Measurements from ENCODE around the gene TRPC4. TPM values are rescaled to one million over a fixed set of nuclear protein-coding genes. Genes with fewer than 3 reads are reported as not detected.
A peak's percentile ranks its signal among the peaks of the same experiment; 100 is the strongest.

The TRPC4 gene
- total RNA-seq (2014; rRNA removed) (0.22 TPM in 1 of 2 replicates, not detected in the other), Bru-seq, nascent RNA (percentile 6 among the genes with signal in this experiment), BruChase-seq, experiment 1, labeled RNA remaining after a 6-hour chase (percentile 3 among the genes with signal in this experiment), BruChase-seq, experiment 2, labeled RNA remaining after a 2-hour chase (percentile 6 among the genes with signal in this experiment)
- long read RNA-seq: 0 reads

DNA sequence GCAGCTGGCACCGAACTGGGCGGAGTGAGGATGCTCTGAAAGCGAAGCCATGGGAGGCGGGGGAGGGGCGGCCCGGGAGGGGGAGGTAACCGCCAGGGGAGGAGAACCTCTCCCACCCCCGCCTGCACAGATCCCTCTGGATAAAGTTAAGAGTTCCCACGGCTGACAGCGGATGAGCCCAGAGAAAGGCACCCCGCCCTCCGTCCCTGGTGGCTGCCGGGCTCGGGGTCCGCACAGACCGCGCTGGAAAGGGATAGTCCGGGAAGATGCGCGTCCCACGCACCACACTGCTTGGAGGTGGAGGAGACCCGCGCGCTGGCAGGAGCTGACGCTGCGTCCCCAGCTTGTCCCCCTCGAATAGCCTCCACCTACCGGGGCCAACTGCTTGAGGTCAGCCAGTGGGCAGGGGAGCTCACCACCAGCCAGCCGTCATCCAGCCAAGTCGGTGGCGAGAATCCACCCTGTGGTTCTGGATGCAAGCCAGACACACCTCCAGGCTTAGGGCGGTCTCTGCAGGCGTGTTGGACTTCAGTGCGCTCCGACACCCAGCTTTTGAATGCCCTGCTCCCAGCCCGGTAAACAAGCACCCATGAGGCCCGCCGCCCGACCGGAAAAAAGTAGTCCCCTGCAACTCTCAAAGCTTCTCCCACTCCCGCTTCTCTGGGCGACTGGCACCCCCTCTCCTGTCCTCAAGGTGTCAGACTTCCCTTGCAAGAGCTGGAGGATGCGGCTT, at the start of gene TRPC4:
Gene TRPC4 (minus strand): TSS at position 17 of the 733 bp plus-strand sequence. CDS start 86,439 bp downstream, outside the sequence.
- H3K9me2 ChIP-seq (replicated peaks; ENCODE audit: low read length): no peaks in the 10 kb centered on the region
- peak within 1 kb of the TSS; percentile 63 for H2AFZ ChIP-seq (ENCODE audit: low read length)
- ATAC-seq (peak; percentile 83), DNase-seq (peak; percentile 54)
- no peaks in the 10 kb centered on the region for H3K79me2 ChIP-seq (ENCODE audit: low read length)
- peaks cover 72% of the 10 kb centered on the region for H3K27me3 ChIP-seq (ENCODE audit: low read length)
- peak within 1 kb of the TSS; percentile 81 for H3K4me2 ChIP-seq (ENCODE audit: low read length)
- peak within 1 kb of the TSS; percentile 62 for H3K4me3 ChIP-seq (ENCODE audit: low read length)
- H3K27ac ChIP-seq (ENCODE audit: low read length): no peak within 1 kb of the TSS
- CTCF ChIA-PET: interaction anchor here (0.5 to 1.4 kb wide), 4 partner anchors 22 to 712 kb away, joined by 3 to 4 read pairs (median 4); no protein-coding TSS in a partner anchor
- no TSS peak for BruUV-seq (replicated peaks)
- no peaks in the 10 kb centered on the region for H3K36me3 ChIP-seq (ENCODE audit: low read depth, low read length)
- no peaks in the 10 kb centered on the region for H3K9me3 ChIP-seq (ENCODE audit: low read length)
- POLR2A ChIA-PET (ENCODE audit: unreplicated experiment): no interaction called here
- TF ChIP-seq, protein P1, sequence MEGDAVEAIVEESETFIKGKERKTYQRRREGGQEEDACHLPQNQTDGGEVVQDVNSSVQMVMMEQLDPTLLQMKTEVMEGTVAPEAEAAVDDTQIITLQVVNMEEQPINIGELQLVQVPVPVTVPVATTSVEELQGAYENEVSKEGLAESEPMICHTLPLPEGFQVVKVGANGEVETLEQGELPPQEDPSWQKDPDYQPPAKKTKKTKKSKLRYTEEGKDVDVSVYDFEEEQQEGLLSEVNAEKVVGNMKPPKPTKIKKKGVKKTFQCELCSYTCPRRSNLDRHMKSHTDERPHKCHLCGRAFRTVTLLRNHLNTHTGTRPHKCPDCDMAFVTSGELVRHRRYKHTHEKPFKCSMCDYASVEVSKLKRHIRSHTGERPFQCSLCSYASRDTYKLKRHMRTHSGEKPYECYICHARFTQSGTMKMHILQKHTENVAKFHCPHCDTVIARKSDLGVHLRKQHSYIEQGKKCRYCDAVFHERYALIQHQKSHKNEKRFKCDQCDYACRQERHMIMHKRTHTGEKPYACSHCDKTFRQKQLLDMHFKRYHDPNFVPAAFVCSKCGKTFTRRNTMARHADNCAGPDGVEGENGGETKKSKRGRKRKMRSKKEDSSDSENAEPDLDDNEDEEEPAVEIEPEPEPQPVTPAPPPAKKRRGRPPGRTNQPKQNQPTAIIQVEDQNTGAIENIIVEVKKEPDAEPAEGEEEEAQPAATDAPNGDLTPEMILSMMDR (conservative IDR thresholded peaks at IDR 0.05; ENCODE audit: low read depth, low read length): peak; percentile 60
- no peak for TF ChIP-seq EZH2 (IDR thresholded peaks at IDR 0.05; ENCODE audit: low read length, unreplicated experiment)
- intact Hi-C loops (cut with micrococcal nuclease): loop anchor here (5.0 to 10.0 kb wide), 3 partner anchors 228 to 662 kb away; no protein-coding TSS in a partner anchor
- H4K20me1 ChIP-seq (ENCODE audit: low read length): no peaks in the 10 kb centered on the region
- H3K9ac ChIP-seq (ENCODE audit: low read length): no peak within 1 kb of the TSS
- peaks cover 15% of the 10 kb centered on the region for H3K4me1 ChIP-seq (ENCODE audit: insufficient read depth, low read length)
- H3F3A ChIP-seq (ENCODE audit: low read length, unreplicated experiment): no peaks in the 10 kb centered on the region

GRCh38 chr13:37918751-37919150, 49.2 kb upstream of the TRPC4 start:
- POLR2A ChIA-PET (ENCODE audit: unreplicated experiment): no interaction called here
- no peak overlapping the region for H2AFZ ChIP-seq (ENCODE audit: low read length)
- BruUV-seq (replicated peaks): no TSS peak

More at GRCh38 chr13:37918751-37919150, 49.2 kb upstream of the TRPC4 start:
- TF ChIP-seq EZH2 (IDR thresholded peaks at IDR 0.05; ENCODE audit: low read length, unreplicated experiment): no peak
- TF ChIP-seq EZH2phosphoT487 (IDR thresholded peaks at IDR 0.05; ENCODE audit: borderline replicate concordance, low read length): no peak
- TF ChIP-seq, protein P1 (conservative IDR thresholded peaks at IDR 0.05; ENCODE audit: low read depth, low read length): no peak
- Histone ChIP-seq H3K27me3 (ENCODE audit: low read length) (peaks cover 10% of the 10 kb centered on the region), H3K9me2 (replicated peaks; ENCODE audit: low read length) (no peaks in the 10 kb centered on the region), H3F3A (ENCODE audit: low read length, unreplicated experiment) (no peaks in the 10 kb centered on the region), H3K27ac (ENCODE audit: low read length) (no peak overlapping the region), H3K4me3 (ENCODE audit: low read length) (no peak overlapping the region), H4K20me1 (ENCODE audit: low read length) (no peaks in the 10 kb centered on the region), H3K79me2 (ENCODE audit: low read length) (no peaks in the 10 kb centered on the region), H3K9me3 (ENCODE audit: low read length) (no peaks in the 10 kb centered on the region), H3K4me2 (ENCODE audit: low read length) (peak overlapping the region; percentile 19; the same call in 1 of the 2 replicates), H3K9ac (ENCODE audit: low read length) (no peak overlapping the region), H3K4me1 (ENCODE audit: insufficient read depth, low read length) (no peaks in the 10 kb centered on the region), H3K36me3 (ENCODE audit: low read depth, low read length) (no peaks in the 10 kb centered on the region)
- CTCF ChIA-PET: no interaction called here
- DNase-seq (peak; percentile 8), ATAC-seq (no peak)
- intact Hi-C loops (cut with micrococcal nuclease): no loop called here
